Daoy (cell line): Measurements from ENCODE around the gene TCF4. TPM values are rescaled to one million over a fixed set of nuclear protein-coding genes. Genes with fewer than 3 reads are reported as not detected.

Source experiments
- DNase-seq: peaks from one replicate; pipeline ENCODE4 v3.0.0-alpha.2; 2015; ENCODE audit warnings: low read depth
- total RNA-seq: library from RNA; depleted of rRNA; stranded (reverse); fragments of >200 nt; shearing (Covaris generic); gene quantifications from 2 replicates; pipeline ENCODE4 v1.2.3, GENCODE V29; 2014

TCF4 gene
- total RNA-seq, 1 experiment from 2014 or later = 24.1 TPM

GRCh38 chr18:55351241-55351691, 236.7 kb downstream of the TCF4 start:
- DNase-seq = no peak

- no peak for DNase-seq
Measured at GRCh38 chr18:55349685-55350084, 238.3 kb downstream of the TCF4 start.

- no peak for DNase-seq
Measured at GRCh38 chr18:55346961-55347740, 240.8 kb downstream of the TCF4 start.

- no peak for DNase-seq
Measured at GRCh38 chr18:55346387-55346786, 241.6 kb downstream of the TCF4 start.

- DNase-seq = no peak
Measured at GRCh38 chr18:55345103-55345950, 242.7 kb downstream of the TCF4 start.

- no peak for DNase-seq
Measured at GRCh38 chr18:55343396-55344073, 244.5 kb downstream of the TCF4 start.

- DNase-seq = no peak
Measured at GRCh38 chr18:55340998-55341397, 247.0 kb downstream of the TCF4 start.

GRCh38 chr18:55339990-55340389, 248.0 kb downstream of the TCF4 start:
- DNase-seq = no peak

- DNase-seq = no peak
Measured at GRCh38 chr18:55338978-55339650, 248.9 kb downstream of the TCF4 start.

- no peak for DNase-seq
Measured at GRCh38 chr18:55337908-55338521, 250.0 kb downstream of the TCF4 start.

- no peak for DNase-seq
Measured at GRCh38 chr18:55337138-55337537, 250.9 kb downstream of the TCF4 start.

- no peak for DNase-seq
Measured at GRCh38 chr18:55336438-55337100, 251.4 kb downstream of the TCF4 start.

- DNase-seq = no peak
Measured at GRCh38 chr18:55334875-55335274, 253.1 kb downstream of the TCF4 start.

- no peak for DNase-seq
Measured at GRCh38 chr18:55331301-55331700, 256.7 kb downstream of the TCF4 start.

GRCh38 chr18:55328301-55328700, 259.7 kb downstream of the TCF4 start:
- peak; percentile 29 for DNase-seq

GRCh38 chr18:55327454-55327853, 260.5 kb downstream of the TCF4 start:
- no peak for DNase-seq

GRCh38 chr18:55326134-55326533, 261.9 kb downstream of the TCF4 start:
- no peak for DNase-seq

GRCh38 chr18:55324166-55324565, 263.8 kb downstream of the TCF4 start:
- no peak for DNase-seq

- peak; percentile 3 for DNase-seq
Measured at GRCh38 chr18:55323051-55323994, 264.7 kb downstream of the TCF4 start.
